GM21717 (cell line): ENCODE data around the gene MAD2L1BP.

Source experiments
- ATAC-seq: cut with Tn5 transposase; IDR thresholded peaks from one replicate; pipeline ENCODE4 v1.9.1; 2021; ENCODE audit warnings: mild to moderate bottlenecking, moderate library complexity; ENCODE audit not compliant: unreplicated experiment

The MAD2L1BP gene

GRCh38 chr6:43665376-43665775 is 29.7 kb downstream of the MAD2L1BP start:
- no peak for ATAC-seq

- no peak for ATAC-seq
Observed at GRCh38 chr6:43666196-43666920, 30.7 kb downstream of the MAD2L1BP start.

GRCh38 chr6:43667245-43668150 is 31.9 kb downstream of the MAD2L1BP start:
- no peak for ATAC-seq

GRCh38 chr6:43668151-43669028 is 32.8 kb downstream of the MAD2L1BP start:
- peak; percentile 49 for ATAC-seq

- ATAC-seq, result no peak
Observed at GRCh38 chr6:43669050-43669921, 33.6 kb downstream of the MAD2L1BP start.

- ATAC-seq, result no peak
Observed at GRCh38 chr6:43669922-43670622, 34.4 kb downstream of the MAD2L1BP start.

GRCh38 chr6:43670623-43670986 is 35.0 kb downstream of the MAD2L1BP start:
- no peak for ATAC-seq

GRCh38 chr6:43671011-43671800 is 35.6 kb downstream of the MAD2L1BP start:
- no peak for ATAC-seq

GRCh38 chr6:43671801-43672690 is 36.4 kb downstream of the MAD2L1BP start:
- ATAC-seq, result no peak

- no peak for ATAC-seq
Observed at GRCh38 chr6:43673444-43674084, 37.9 kb downstream of the MAD2L1BP start.

- no peak for ATAC-seq
Observed at GRCh38 chr6:43674291-43674690, 38.7 kb downstream of the MAD2L1BP start.

GRCh38 chr6:43674921-43675320 is 39.3 kb downstream of the MAD2L1BP start:
- ATAC-seq, result no peak

- ATAC-seq, result no peak
Observed at GRCh38 chr6:43676962-43677606, 41.4 kb downstream of the MAD2L1BP start.

- ATAC-seq, result no peak
Observed at GRCh38 chr6:43677759-43678158, 42.1 kb downstream of the MAD2L1BP start.

GRCh38 chr6:43678341-43678740 is 42.7 kb downstream of the MAD2L1BP start:
- ATAC-seq, result no peak

- ATAC-seq, result no peak
Observed at GRCh38 chr6:43679057-43679456, 43.4 kb downstream of the MAD2L1BP start.
